Rectal smooth muscle tissue (tissue), 1 donor: ENCODE data around the gene RARRES2.

Experiments
- H3K27ac ChIP-seq: one replicate; pipeline ENCODE4 v1.7.0; 2013; ENCODE audit warnings: low read depth, low read length, inconsistent platforms
- H3K27me3 ChIP-seq: one replicate; pipeline ENCODE4 v1.7.0; 2013; ENCODE audit warnings: low read length; ENCODE audit not compliant: control insufficient read depth, insufficient read depth
- H3K36me3 ChIP-seq: one replicate; pipeline ENCODE4 v1.7.0; 2013; ENCODE audit warnings: low read length; ENCODE audit not compliant: control insufficient read depth, insufficient read depth
- H3K4me1 ChIP-seq: one replicate; pipeline ENCODE4 v1.7.0; 2013; ENCODE audit warnings: low read length; ENCODE audit not compliant: control insufficient read depth, insufficient read depth
- H3K4me3 ChIP-seq: one replicate; pipeline ENCODE4 v1.7.0; 2013; ENCODE audit warnings: low read length
- H3K9ac ChIP-seq: one replicate; pipeline ENCODE4 v1.7.0; 2013; ENCODE audit warnings: low read length

Gene RARRES2

DNA sequence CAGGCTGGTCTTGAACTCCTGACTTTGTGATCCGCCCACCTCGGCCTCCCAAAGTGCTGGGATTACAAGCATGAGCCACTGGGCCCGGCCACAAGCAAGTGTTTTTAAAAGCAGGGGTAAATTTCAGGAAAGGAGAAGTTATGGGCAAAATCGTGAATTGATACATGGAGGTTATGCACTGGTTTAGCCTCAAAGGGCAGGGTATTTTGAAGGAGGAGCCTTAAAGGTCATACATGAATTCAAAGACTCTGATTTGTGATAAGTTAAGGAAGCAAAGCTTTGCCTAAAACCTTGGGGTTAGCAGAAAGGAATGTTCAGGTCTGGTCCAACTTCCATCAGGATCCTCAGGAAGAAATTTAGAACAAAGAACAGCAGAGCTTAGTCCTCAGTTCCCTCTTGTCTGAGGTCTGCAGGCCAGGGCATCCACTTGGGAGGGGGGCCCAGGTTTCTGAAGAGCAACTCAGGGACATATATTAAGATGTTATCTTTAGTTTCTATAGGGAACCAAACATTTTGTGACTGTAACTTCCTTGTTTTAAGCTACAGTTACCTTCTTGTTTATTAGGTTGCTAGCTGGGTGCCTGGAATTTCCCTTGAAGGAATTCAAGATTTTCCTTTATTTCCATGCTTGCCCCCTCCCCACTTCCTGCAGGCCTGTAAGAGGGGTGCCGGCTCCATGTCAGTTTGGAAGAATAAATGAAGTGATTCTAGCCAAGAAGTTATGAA, 24.4 kb upstream of the RARRES2 start:
- H3K9ac ChIP-seq: no peak overlapping the region

GRCh38 chr7:150365194-150365593, 23.8 kb upstream of the RARRES2 start:
- Histone ChIP-seq H3K27ac (no peak overlapping the region), H3K4me1 (peaks cover 9% of the 10 kb centered on the region), H3K36me3 (no peaks in the 10 kb centered on the region), H3K4me3 (no peak overlapping the region), H3K9ac (no peak overlapping the region), H3K27me3 (no peaks in the 10 kb centered on the region)

More for the DNA sequence above, 24.4 kb upstream of the RARRES2 start:
- Histone ChIP-seq H3K4me3 (no peak overlapping the region), H3K4me1 (peaks cover 15% of the 10 kb centered on the region), H3K27ac (no peak overlapping the region), H3K27me3 (no peaks in the 10 kb centered on the region), H3K36me3 (peaks cover 3% of the 10 kb centered on the region)

GRCh38 chr7:150363872-150364271, 22.4 kb upstream of the RARRES2 start:
- Histone ChIP-seq H3K27me3 (no peaks in the 10 kb centered on the region), H3K4me3 (no peak overlapping the region), H3K27ac (no peak overlapping the region), H3K4me1 (no peaks in the 10 kb centered on the region), H3K36me3 (no peaks in the 10 kb centered on the region), H3K9ac (no peak overlapping the region)

DNA sequence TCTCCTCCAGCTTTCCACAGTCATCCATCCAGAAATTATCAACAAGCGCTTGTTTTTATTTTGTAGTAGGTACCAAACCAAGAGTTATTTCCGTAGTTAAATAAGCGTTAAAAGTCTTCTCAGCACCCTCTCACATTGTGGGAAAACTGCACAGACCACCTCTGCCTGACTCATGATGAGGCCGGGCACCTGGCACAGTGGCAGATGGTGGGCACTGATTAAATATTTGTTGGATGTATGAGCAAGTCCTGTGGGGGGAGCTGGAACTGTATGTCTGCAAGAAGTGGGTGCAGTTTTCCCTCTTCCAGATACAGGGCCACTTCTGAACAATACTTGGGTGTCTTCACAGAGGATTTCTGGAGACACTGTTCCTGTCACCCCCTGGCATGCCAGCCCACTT, 21.9 kb upstream of the RARRES2 start:
- no peak overlapping the region for H3K27ac ChIP-seq
- no peaks in the 10 kb centered on the region for H3K4me1 ChIP-seq
- no peak overlapping the region for H3K4me3 ChIP-seq
- no peaks in the 10 kb centered on the region for H3K27me3 ChIP-seq
- no peaks in the 10 kb centered on the region for H3K36me3 ChIP-seq
- no peak overlapping the region for H3K9ac ChIP-seq

GRCh38 chr7:150361807-150362621, 20.6 kb upstream of the RARRES2 start:
- H3K4me3 ChIP-seq: no peak overlapping the region
- no peaks in the 10 kb centered on the region for H3K36me3 ChIP-seq
- no peaks in the 10 kb centered on the region for H3K4me1 ChIP-seq
- peak overlapping the region; percentile 48 for H3K27ac ChIP-seq
- H3K27me3 ChIP-seq: no peaks in the 10 kb centered on the region
- no peak overlapping the region for H3K9ac ChIP-seq

GRCh38 chr7:150361402-150361801, 20.0 kb upstream of the RARRES2 start:
- Histone ChIP-seq H3K27ac (peak overlapping the region; percentile 48), H3K4me1 (no peaks in the 10 kb centered on the region)

DNA sequence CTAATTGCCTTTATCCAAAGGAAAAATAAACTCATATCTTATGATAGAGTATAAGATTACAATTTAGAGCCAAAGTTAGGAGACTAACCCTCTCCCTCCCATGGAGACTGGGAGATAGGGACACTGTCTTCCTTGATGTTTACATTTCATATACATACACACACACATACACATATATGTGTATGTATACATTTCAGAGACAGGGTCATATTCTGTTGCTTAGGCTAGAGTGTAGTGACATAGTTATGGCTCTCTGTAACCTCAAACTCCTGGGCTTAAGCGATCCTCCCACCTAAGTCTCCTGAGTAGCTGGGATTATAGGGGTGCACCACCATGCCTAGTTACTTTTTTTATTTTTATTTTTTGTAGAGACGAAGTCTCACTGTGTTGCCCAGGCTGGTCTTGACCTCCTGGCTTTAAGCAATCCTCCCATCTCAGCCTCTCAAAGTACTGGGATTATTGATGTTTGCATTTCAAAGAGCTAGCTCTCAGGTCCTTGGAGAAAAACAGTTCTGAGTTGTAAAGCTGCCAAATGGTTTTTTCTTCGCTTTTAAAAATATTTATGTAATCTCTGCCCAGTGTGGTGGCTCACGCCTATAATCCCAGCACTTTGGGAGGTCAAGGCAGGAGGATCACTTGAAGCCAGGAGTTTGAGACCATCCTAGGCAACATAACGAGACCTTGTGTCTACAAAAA, 19.1 kb upstream of the RARRES2 start:
- no peak overlapping the region for H3K27ac ChIP-seq
- H3K27me3 ChIP-seq: no peaks in the 10 kb centered on the region
- H3K9ac ChIP-seq: no peak overlapping the region
- no peak overlapping the region for H3K4me3 ChIP-seq
- no peaks in the 10 kb centered on the region for H3K4me1 ChIP-seq
- H3K36me3 ChIP-seq: no peaks in the 10 kb centered on the region

More at GRCh38 chr7:150361402-150361801, 20.0 kb upstream of the RARRES2 start:
- H3K9ac ChIP-seq: no peak overlapping the region
- no peak overlapping the region for H3K4me3 ChIP-seq
- no peaks in the 10 kb centered on the region for H3K27me3 ChIP-seq
- no peaks in the 10 kb centered on the region for H3K36me3 ChIP-seq

DNA sequence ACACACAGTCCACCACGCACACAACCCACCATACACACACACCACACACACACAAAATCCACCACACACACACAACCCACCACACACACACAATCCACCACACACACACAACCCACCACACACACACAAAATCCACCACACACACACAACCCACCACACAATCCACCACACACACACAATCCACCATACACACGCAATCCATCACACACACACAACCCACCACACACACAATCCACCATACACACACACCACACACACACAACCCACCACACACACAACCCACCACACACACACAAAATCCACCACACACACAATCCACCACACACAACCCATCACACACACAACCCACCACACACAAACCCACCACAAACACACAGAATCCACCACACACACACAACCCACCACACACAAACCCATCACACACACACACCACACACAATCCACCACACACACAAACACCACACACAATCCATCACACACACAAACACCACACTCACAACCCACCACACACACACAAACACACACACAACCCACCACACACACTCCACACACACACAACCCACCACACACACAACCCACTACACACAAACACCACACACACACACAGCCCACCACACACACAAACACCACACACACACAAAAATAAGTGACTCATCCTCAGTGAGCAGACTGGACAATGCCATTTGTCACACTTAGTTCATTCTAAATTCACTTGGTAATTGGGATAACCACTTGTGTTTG, 18.4 kb upstream of the RARRES2 start:
- H3K36me3 ChIP-seq: no peaks in the 10 kb centered on the region
- H3K27ac ChIP-seq: no peak overlapping the region
- no peak overlapping the region for H3K4me3 ChIP-seq
- H3K9ac ChIP-seq: no peak overlapping the region
- no peaks in the 10 kb centered on the region for H3K27me3 ChIP-seq
- peaks cover 1% of the 10 kb centered on the region for H3K4me1 ChIP-seq

- no peaks in the 10 kb centered on the region for H3K27me3 ChIP-seq
- peaks cover 2% of the 10 kb centered on the region for H3K4me1 ChIP-seq
- no peak overlapping the region for H3K27ac ChIP-seq
- no peak overlapping the region for H3K4me3 ChIP-seq
- no peaks in the 10 kb centered on the region for H3K36me3 ChIP-seq
- H3K9ac ChIP-seq: no peak overlapping the region
Observed at GRCh38 chr7:150358988-150359621, 17.7 kb upstream of the RARRES2 start.

- Histone ChIP-seq H3K4me3 (no peak overlapping the region), H3K36me3 (no peaks in the 10 kb centered on the region), H3K9ac (no peak overlapping the region), H3K27me3 (no peaks in the 10 kb centered on the region), H3K27ac (no peak overlapping the region), H3K4me1 (peaks cover 2% of the 10 kb centered on the region)
Observed at GRCh38 chr7:150358433-150358832, 17.0 kb upstream of the RARRES2 start.

DNA sequence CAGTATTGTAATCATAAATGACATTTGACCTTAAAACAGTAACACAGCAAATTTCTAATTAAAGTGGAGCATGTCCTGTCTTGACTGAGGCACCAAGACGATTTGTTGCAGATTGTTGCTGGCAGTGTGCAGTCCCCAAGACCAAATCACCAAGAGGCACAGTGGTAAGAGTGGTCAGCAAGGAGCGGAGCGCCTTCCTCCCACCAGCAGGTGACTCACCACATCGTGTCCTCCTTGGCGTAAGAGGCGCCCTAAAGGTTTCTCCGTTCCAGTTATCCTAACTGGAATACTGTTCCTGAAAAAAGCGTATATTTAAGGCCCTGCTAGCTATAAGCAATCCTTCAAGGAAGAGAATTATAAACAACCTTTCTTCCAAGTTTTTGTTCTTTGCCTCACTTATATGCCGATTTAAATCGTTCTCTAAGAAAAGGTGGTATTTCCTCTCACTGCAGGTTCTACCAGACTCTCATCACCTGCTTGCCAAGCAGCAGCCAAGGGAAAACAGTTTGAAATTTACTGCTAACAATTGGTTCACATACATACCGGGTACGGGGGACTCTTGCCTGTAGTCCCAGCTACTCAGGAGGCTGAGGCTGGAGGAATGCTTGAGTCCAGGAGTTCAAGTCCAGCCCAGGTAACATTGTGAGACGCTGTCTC, 16.5 kb upstream of the RARRES2 start:
- no peaks in the 10 kb centered on the region for H3K36me3 ChIP-seq
- no peak overlapping the region for H3K4me3 ChIP-seq
- H3K27me3 ChIP-seq: no peaks in the 10 kb centered on the region
- peaks cover 2% of the 10 kb centered on the region for H3K4me1 ChIP-seq
- H3K27ac ChIP-seq: no peak overlapping the region
- no peak overlapping the region for H3K9ac ChIP-seq
